Neural cell (in vitro differentiated cells): ENCODE results near the gene PLIN4. TPM values are rescaled to one million over a fixed set of nuclear protein-coding genes. Genes with fewer than 3 reads are reported as not detected.
A peak's percentile ranks its signal among the peaks of the same experiment; 100 is the strongest.

Experiments used
- H2AFZ ChIP-seq: fragments of 200-600, 300-800 bp; sonication (generic), shearing (Covaris generic); 2 replicates; pipeline ENCODE4 v1.6.0; 2014; ENCODE audit warnings: low read depth, mild to moderate bottlenecking, antibody characterized with exemption, low read length, moderate library complexity
- H3F3A ChIP-seq: fragments of 200-600 bp; shearing (Covaris generic); 2 replicates; pipeline ENCODE4 v1.6.1; 2016; ENCODE audit warnings: mild to moderate bottlenecking, moderate library complexity, mixed read lengths, antibody characterized with exemption, low read length; ENCODE audit not compliant: insufficient read depth, poor library complexity, severe bottlenecking
- H3K27ac ChIP-seq: fragments of 200-600, 300-800 bp; sonication (generic), shearing (Covaris generic); 2 replicates; pipeline ENCODE4 v1.5.1; 2014; ENCODE audit warnings: mild to moderate bottlenecking, low read length, moderate library complexity
- H3K27me3 ChIP-seq: fragments of 300-800, 200-600 bp; sonication (generic), shearing (Covaris generic); 2 replicates; pipeline ENCODE4 v1.6.0; 2014; ENCODE audit warnings: mild to moderate bottlenecking, low read depth, low read length, moderate library complexity; ENCODE audit not compliant: insufficient read depth
- H3K36me3 ChIP-seq: fragments of 300-800, 200-600 bp; sonication (generic), shearing (Covaris generic); 2 replicates; pipeline ENCODE4 v1.5.1; 2014; ENCODE audit warnings: mild to moderate bottlenecking, antibody characterized with exemption, low read length, moderate library complexity; ENCODE audit not compliant: insufficient read depth
- H3K4me2 ChIP-seq: fragments of 300-800, 200-600 bp; sonication (generic), shearing (Covaris generic); 2 replicates; pipeline ENCODE4 v1.6.0; 2014; ENCODE audit warnings: mild to moderate bottlenecking, low read length
- H3K4me3 ChIP-seq: fragments of 300-800, 200-600 bp; sonication (generic), shearing (Covaris generic); 2 replicates; pipeline ENCODE4 v1.5.1; 2014; ENCODE audit warnings: mild to moderate bottlenecking, low read length, moderate library complexity
- H3K79me2 ChIP-seq: fragments of 200-600 bp; shearing (Covaris generic); replicated peaks from 2 replicates; pipeline ENCODE4 v1.6.0; 2014; ENCODE audit warnings: mild to moderate bottlenecking, low read length, moderate library complexity; ENCODE audit not compliant: insufficient read depth
- H3K9ac ChIP-seq: fragments of 300-800, 200-600 bp; sonication (generic), shearing (Covaris generic); 2 replicates; pipeline ENCODE4 v1.6.1; 2016; ENCODE audit warnings: mild to moderate bottlenecking, low read length, mixed read lengths
- H3K9me2 ChIP-seq: fragments of 200-600 bp; shearing (Covaris generic); 2 replicates; pipeline ENCODE4 v1.6.1; 2016; ENCODE audit warnings: mild to moderate bottlenecking, low read length, mixed read lengths; ENCODE audit not compliant: insufficient read depth
- H3K9me3 ChIP-seq: fragments of 200-600, 300-800 bp; sonication (generic), shearing (Covaris generic); 2 replicates; pipeline ENCODE4 v1.6.1; 2016; ENCODE audit warnings: mild to moderate bottlenecking, mixed run types, low read length, moderate library complexity, mixed read lengths
- H4K20me1 ChIP-seq: fragments of 200-600 bp; shearing (Covaris generic); 2 replicates; pipeline ENCODE4 v1.6.1; 2016; ENCODE audit warnings: mild to moderate bottlenecking, mixed run types; ENCODE audit not compliant: insufficient read depth
- EP300 ChIP-seq: fragments of 450-650 bp; conservative IDR thresholded peaks from 2 replicates; pipeline ENCODE4 v1.6.1; 2014; ENCODE audit warnings: antibody characterized with exemption, mild to moderate bottlenecking, moderate library complexity; ENCODE audit not compliant: poor library complexity, severe bottlenecking
- EZH2 ChIP-seq: fragments of 200-600, 300-800 bp; shearing (Covaris generic), sonication (generic); IDR thresholded peaks from 2 replicates; pipeline ENCODE4 v1.6.1; 2014; ENCODE audit warnings: antibody characterized with exemption, low read length, borderline replicate concordance, mild to moderate bottlenecking; ENCODE audit not compliant: insufficient read depth, poor library complexity, severe bottlenecking
- MXI1 ChIP-seq: fragments of 450-650 bp; conservative IDR thresholded peaks from 2 replicates; pipeline ENCODE4 v1.6.1; 2014; ENCODE audit warnings: antibody characterized with exemption, mild to moderate bottlenecking; ENCODE audit not compliant: poor library complexity, severe bottlenecking
- POLR2AphosphoS5 ChIP-seq: IDR thresholded peaks from 2 replicates; pipeline ENCODE4 v1.6.1; 2012
- RAD21 ChIP-seq: fragments of 450-650 bp; conservative IDR thresholded peaks from 2 replicates; pipeline ENCODE4 v1.6.1; 2014; ENCODE audit warnings: antibody characterized with exemption, mild to moderate bottlenecking, moderate library complexity
- REST ChIP-seq: IDR thresholded peaks from 2 replicates; pipeline ENCODE4 v1.6.1; 2012; ENCODE audit warnings: borderline replicate concordance
- SMC3 ChIP-seq: fragments of 450-650 bp; conservative IDR thresholded peaks from 2 replicates; pipeline ENCODE4 v1.6.1; 2014; ENCODE audit warnings: antibody characterized with exemption, mild to moderate bottlenecking, moderate library complexity; ENCODE audit not compliant: poor library complexity
- TAF1 ChIP-seq: IDR thresholded peaks from 2 replicates; pipeline ENCODE4 v1.6.1; 2012; ENCODE audit warnings: low read depth
- polyA minus RNA-seq: library from RNA; depleted of rRNA, polyadenylated mRNA; stranded (reverse); fragments of >200 nt; gene quantifications from 2 replicates; pipeline ENCODE4 v1.2.3, GENCODE V29; 2014
- polyA plus RNA-seq: library from polyadenylated mRNA; depleted of rRNA; stranded (reverse); fragments of >200 nt; gene quantifications from 2 replicates; pipeline ENCODE4 v1.2.3, GENCODE V29; 2014
- TF ChIP-seq, protein P1 (sequence below): fragments of 450-650 bp; IDR thresholded peaks from 2 replicates; pipeline ENCODE4 v1.5.1; 2014; ENCODE audit warnings: antibody characterized with exemption, mild to moderate bottlenecking, moderate library complexity; ENCODE audit not compliant: poor library complexity, severe bottlenecking

The PLIN4 gene
- not detected in 2 replicates for polyA plus RNA-seq
- polyA minus RNA-seq = under 0.01 and 0.12 TPM in 2 replicates

DNA sequence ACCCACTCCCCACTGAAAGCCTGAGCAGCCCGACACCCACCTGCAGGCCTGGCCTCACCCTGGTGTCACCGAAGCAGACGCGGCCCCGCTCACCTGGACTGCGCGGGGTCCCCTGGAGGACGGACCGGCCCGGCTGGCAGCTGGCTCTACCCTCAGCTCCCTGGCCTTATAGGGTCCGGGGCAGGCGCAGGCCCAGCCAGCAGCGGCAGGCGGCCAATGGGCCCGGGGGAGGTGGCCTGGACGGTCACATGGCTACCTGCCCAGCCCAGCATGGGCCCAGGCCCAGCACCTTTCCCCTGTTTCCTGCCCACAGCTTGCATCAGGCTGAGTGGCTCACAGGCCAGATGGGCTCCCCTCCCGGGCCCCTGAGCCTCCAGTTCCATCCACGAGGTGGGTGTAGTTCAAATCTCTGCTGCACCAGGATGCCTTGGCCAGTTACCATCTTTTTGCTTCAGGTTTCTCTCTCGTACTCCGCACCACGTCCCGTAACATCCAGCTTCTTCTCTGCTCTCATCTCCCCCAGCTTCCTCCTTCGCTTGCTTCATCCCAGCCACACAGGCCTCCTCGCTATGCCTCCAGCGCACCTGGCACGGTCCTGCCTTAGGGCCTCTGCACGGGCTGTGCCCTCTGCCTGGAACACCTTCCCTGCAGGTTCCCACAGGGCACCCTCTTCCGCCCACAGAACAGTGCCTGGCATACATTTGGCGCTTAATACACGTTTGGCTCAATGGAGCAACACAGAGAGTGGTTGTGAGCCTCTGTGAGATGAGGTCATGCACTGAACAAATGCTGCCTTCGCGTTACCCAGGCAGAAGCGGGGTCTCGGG is at the start of gene PLIN4:
PLIN4 (minus strand) TSS at position 142 of the 827 bp plus-strand sequence. CDS start 214 bp downstream, outside the sequence.
- no peaks in the 10 kb centered on the region for H3K27me3 ChIP-seq
- H3K4me3 ChIP-seq = no peak within 1 kb of the TSS

DNA sequence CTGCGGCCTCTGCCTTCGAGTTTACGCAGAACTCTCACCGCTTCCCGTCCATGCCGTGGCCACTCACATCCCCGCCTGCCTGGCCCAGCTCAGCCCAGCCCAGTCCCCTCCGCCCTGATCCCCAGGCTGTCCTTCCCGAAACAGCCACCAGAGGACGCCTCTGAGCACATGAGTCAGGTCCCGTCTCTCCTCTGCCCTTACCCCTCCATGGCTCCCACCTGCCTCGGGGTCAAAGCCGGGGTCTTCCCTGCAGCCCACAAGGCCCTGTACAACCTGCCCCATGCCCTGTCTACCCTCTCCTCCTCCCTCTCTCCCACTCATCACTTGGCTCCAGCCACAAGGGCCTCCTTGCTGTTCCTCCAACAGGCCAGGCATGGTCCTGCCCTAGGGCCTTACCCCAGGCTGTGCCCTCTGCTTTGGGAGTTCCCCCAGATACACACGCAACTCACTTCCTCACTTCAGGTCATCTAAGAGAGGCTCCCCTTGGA is 49.3 kb upstream of the PLIN4 start:
- Histone ChIP-seq H3K9me2 (no peaks in the 10 kb centered on the region), H3K9ac (no peak overlapping the region), H3K27ac (no peak overlapping the region), H4K20me1 (peaks cover 4% of the 10 kb centered on the region), H3K4me3 (no peak overlapping the region), H2AFZ (no peak overlapping the region), H3K4me2 (no peak overlapping the region), H3K9me3 (no peaks in the 10 kb centered on the region), H3K36me3 (no peaks in the 10 kb centered on the region), H3K79me2 (no peaks in the 10 kb centered on the region), H3K27me3 (no peaks in the 10 kb centered on the region), H3F3A (no peaks in the 10 kb centered on the region)
- TF ChIP-seq EZH2 (no peak), POLR2AphosphoS5 (no peak), SMC3 (peak; percentile 41)
- TF ChIP-seq, protein P1, sequence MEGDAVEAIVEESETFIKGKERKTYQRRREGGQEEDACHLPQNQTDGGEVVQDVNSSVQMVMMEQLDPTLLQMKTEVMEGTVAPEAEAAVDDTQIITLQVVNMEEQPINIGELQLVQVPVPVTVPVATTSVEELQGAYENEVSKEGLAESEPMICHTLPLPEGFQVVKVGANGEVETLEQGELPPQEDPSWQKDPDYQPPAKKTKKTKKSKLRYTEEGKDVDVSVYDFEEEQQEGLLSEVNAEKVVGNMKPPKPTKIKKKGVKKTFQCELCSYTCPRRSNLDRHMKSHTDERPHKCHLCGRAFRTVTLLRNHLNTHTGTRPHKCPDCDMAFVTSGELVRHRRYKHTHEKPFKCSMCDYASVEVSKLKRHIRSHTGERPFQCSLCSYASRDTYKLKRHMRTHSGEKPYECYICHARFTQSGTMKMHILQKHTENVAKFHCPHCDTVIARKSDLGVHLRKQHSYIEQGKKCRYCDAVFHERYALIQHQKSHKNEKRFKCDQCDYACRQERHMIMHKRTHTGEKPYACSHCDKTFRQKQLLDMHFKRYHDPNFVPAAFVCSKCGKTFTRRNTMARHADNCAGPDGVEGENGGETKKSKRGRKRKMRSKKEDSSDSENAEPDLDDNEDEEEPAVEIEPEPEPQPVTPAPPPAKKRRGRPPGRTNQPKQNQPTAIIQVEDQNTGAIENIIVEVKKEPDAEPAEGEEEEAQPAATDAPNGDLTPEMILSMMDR = peak; percentile 59

More for the DNA sequence above, at the start of gene PLIN4:
- no peaks in the 10 kb centered on the region for H3K9me2 ChIP-seq
- no peaks in the 10 kb centered on the region for H3K36me3 ChIP-seq
- H3F3A ChIP-seq = no peaks in the 10 kb centered on the region
- TF ChIP-seq EZH2 = no peak
- TF ChIP-seq, protein P1 = no peak
- TF ChIP-seq MXI1 = no peak
- H4K20me1 ChIP-seq = no peaks in the 10 kb centered on the region
- H3K27ac ChIP-seq = no peak within 1 kb of the TSS
- H3K4me2 ChIP-seq = no peak within 1 kb of the TSS
- H3K9ac ChIP-seq = no peak within 1 kb of the TSS
- H2AFZ ChIP-seq = no peak within 1 kb of the TSS
- H3K9me3 ChIP-seq = no peaks in the 10 kb centered on the region
- H3K79me2 ChIP-seq = no peaks in the 10 kb centered on the region

- Histone ChIP-seq H3K9ac (no peak overlapping the region), H2AFZ (no peak overlapping the region), H3K36me3 (no peaks in the 10 kb centered on the region), H3K4me3 (no peak overlapping the region), H3K79me2 (no peaks in the 10 kb centered on the region), H3K9me2 (no peaks in the 10 kb centered on the region), H3K9me3 (no peaks in the 10 kb centered on the region), H4K20me1 (peaks cover 4% of the 10 kb centered on the region), H3K27ac (no peak overlapping the region), H3F3A (no peaks in the 10 kb centered on the region), H3K4me2 (no peak overlapping the region), H3K27me3 (no peaks in the 10 kb centered on the region)
- no peak for TF ChIP-seq RAD21
- no peak for TF ChIP-seq EZH2
- TF ChIP-seq REST = no peak
- no peak for TF ChIP-seq MXI1
- TF ChIP-seq TAF1 = no peak
- TF ChIP-seq SMC3 = no peak
- no peak for TF ChIP-seq EP300
- TF ChIP-seq, protein P1 = no peak
- TF ChIP-seq POLR2AphosphoS5 = no peak
Measured at GRCh38 chr19:4566402-4567051, 48.2 kb upstream of the PLIN4 start.
